K562 (cell line): Measurements from ENCODE around the gene ERGIC1. TPM values are rescaled to one million over a fixed set of nuclear protein-coding genes. Genes with fewer than 3 reads are reported as not detected.
A peak's percentile ranks its signal among the peaks of the same experiment; 100 is the strongest.

Experiments used
- AFF4 ChIP-seq: sonication (generic); formaldehyde crosslinking; IDR thresholded peaks from 2 replicates; pipeline ENCODE4 v1.8.0; 2023; ENCODE audit warnings: mild to moderate bottlenecking, missing genetic modification reagents
- ARID3A ChIP-seq: IDR thresholded peaks from 2 replicates; pipeline ENCODE4 v1.6.1; 2012; ENCODE audit warnings: low read depth, low read length, improper control_type of control experiment, borderline replicate concordance
- CEBPZ ChIP-seq: fragments of 150-350 bp; IDR thresholded peaks from 2 replicates; pipeline ENCODE4 v1.6.1; 2014; ENCODE audit warnings: low read depth, mild to moderate bottlenecking, low read length, borderline replicate concordance
- FOXK2 ChIP-seq, 2 experiments: fragments of 450-650 bp; IDR thresholded peaks in 1 of 2; conservative IDR thresholded peaks in 1 of 2; 2 replicates each; pipeline ENCODE4 v1.6.1; 2016; ENCODE audit warnings: low read depth in 2 of 2, mild to moderate bottlenecking in 1 of 2
- NR2C1 ChIP-seq, 2 experiments: fragments of 450-650 bp; IDR thresholded peaks; 2 replicates each; pipeline ENCODE4 v1.6.1; 2017; ENCODE audit warnings: mild to moderate bottlenecking in 2 of 2, antibody characterized with exemption in 1 of 2, inconsistent platforms in 1 of 2, missing compliant biosample characterization in 1 of 2, missing genetic modification characterization in 1 of 2
- ZNF778 ChIP-seq: fragments of 450-650 bp; formaldehyde crosslinking; IDR thresholded peaks from 2 replicates; pipeline ENCODE4 v1.4.0; 2020; ENCODE audit warnings: mild to moderate bottlenecking, moderate library complexity
- polyA plus RNA-seq, 8 experiments: library from polyadenylated mRNA; depleted of rRNA in 4 of 8; stranded (reverse) in 5 of 8; unstranded in 3 of 8; fragments of >200 nt; fragmentation: Nextera tagmentation in 2 of 8; fragmentation: Illumina TruSeq in 1 of 8; extraction: Ambion mirVana in 2 of 8; extraction: Trizol in 1 of 8; gene quantifications; 2 replicates each; pipeline versions ENCODE4 v1.2.1 to v1.2.3, GENCODE V29; 2011 to 2014; ENCODE audit warnings: inconsistent platforms in 1 of 8, missing spikeins in 1 of 8
- total RNA-seq, 7 experiments: library from RNA; depleted of rRNA in 6 of 7; stranded (reverse); fragments of >200 nt in 6 of 7; fragmentation: Illumina TruSeq in 2 of 7; extraction: Trizol in 2 of 7; gene quantifications; 2 replicates each; pipeline versions ENCODE4 v1.2.1 to v1.2.3, GENCODE V29; 2011 to 2021; ENCODE audit warnings: low replicate concordance in 1 of 7

The ERGIC1 gene
- total and polyA plus RNA-seq, 9 of the 15 experiments (the other 6 are each of a cell fraction or from before 2014, with no cell fraction given), result 5.5 to 68.4 (median 36.4) TPM

GRCh38 chr5:172788771-172789686, 45.0 kb upstream of the ERGIC1 start (continued):
- TF ChIP-seq AFF4 (CRISPR knock-in tag), result 0 out of 2 replicates have a peak, but pooled peaks have one; percentile 3
- peak; percentile 43 for TF ChIP-seq NR2C1 (IDR thresholded peaks at IDR 0.05)
- TF ChIP-seq NR2C1 (tag; IDR thresholded peaks at IDR 0.05), result peak; percentile 31; the same call in 1 of the 2 replicates
- no peak for TF ChIP-seq CEBPZ
- no peak for TF ChIP-seq ZNF778 (CRISPR knock-in tag)
- no peak for TF ChIP-seq ARID3A
- peak in 1 of 2 experiments; percentile 13; a peak in 1 of 4 replicates for TF ChIP-seq FOXK2 (conservative IDR thresholded peaks at IDR 0.05 in 1 of 2, IDR thresholded peaks at IDR 0.05 in 1 of 2; ENCODE audit: low read depth in 2 of 2)
